HepG2 (cell line): ENCODE results near the gene PXMP2. TPM values are rescaled to one million over a fixed set of nuclear protein-coding genes. Genes with fewer than 3 reads are reported as not detected.

ENCODE experiments used
- ATAC-seq: fragments of 200-7000 bp; cut with Tn5 transposase; 3 replicates; pipeline ENCODE4 v1.9.1; 2020; ENCODE audit warnings: mild to moderate bottlenecking, moderate library complexity
- BruUV-seq: library from RNA; stranded (reverse); fragments of 400-500 nt; replicated peaks from 2 replicates; lab custom pipeline; 2021; lab: Mats Ljungman, UMichigan
- CTCF ChIA-PET: fragments of 300-600 bp; formaldehyde crosslinking; extraction: SDS; loops from one replicate; lab custom pipeline; 2021; ENCODE audit warnings: low total read pairs, inconsistent platforms, low intra/inter-chr PET ratio; lab: Yijun Ruan, JAX
- POLR2A ChIA-PET: fragments of 350-600 bp; sonication (Branson Sonifier 250); formaldehyde crosslinking; loops from one replicate; lab custom pipeline; 2020; ENCODE audit warnings: antibody characterized with exemption, inconsistent platforms; lab: Yijun Ruan, JAX
- DNase-seq: peaks from one replicate; pipeline ENCODE4 v3.0.0-alpha.2; 2015; ENCODE audit warnings: low spot score
- FAIRE-seq: peaks from 3 replicates; lab custom pipeline; 2011; peaks lifted over from hg19 to GRCh38; lab: Jason Lieb, UNC
- H2AFZ ChIP-seq: one replicate; pipeline ENCODE4 v1.6.1; 2011; ENCODE audit warnings: low read length, inconsistent platforms
- H3K27ac ChIP-seq: fragments of 300-600 bp; 3 replicates; pipeline ENCODE4 v1.8.0; 2011; ENCODE audit warnings: mixed run types, mild to moderate bottlenecking, mixed read lengths, low read length, inconsistent platforms; ENCODE audit not compliant: insufficient read depth; ENCODE audit errors: extremely low read length
- H3K27me3 ChIP-seq, 2 experiments: fragments of 200-600 bp in 1 of 2; 2 replicates in 1 of 2; 3 replicates in 1 of 2; pipeline versions ENCODE4 v1.6.0 to v1.8.0; 2011; ENCODE audit warnings: low read length in 2 of 2, mild to moderate bottlenecking in 2 of 2, moderate library complexity in 2 of 2, inconsistent platforms in 1 of 2; ENCODE audit not compliant: insufficient read depth in 2 of 2, control insufficient read depth in 1 of 2
- H3K36me3 ChIP-seq, 2 experiments: fragments of 200-600 bp in 1 of 2; replicated peaks in 1 of 2; 2 replicates in 1 of 2; 3 replicates in 1 of 2; pipeline versions ENCODE4 v1.5.1 to v1.8.0; 2011; ENCODE audit warnings: low read length in 2 of 2, inconsistent platforms in 1 of 2; ENCODE audit not compliant: insufficient read depth in 2 of 2, control insufficient read depth in 1 of 2
- H3K4me1 ChIP-seq: 2 replicates; pipeline ENCODE4 v1.5.1; 2012; ENCODE audit warnings: low read length, inconsistent platforms; ENCODE audit not compliant: insufficient read depth
- H3K4me2 ChIP-seq: 2 replicates; pipeline ENCODE4 v1.6.0; 2011; ENCODE audit warnings: low read depth, low read length, inconsistent platforms
- H3K4me3 ChIP-seq, 3 experiments: fragments of 200-600 bp in 1 of 3; sonication (generic), shearing (Covaris generic) in 1 of 3; replicated peaks in 1 of 3; 2 replicates each; pipeline ENCODE4 v1.5.1; 2011 to 2016; ENCODE audit warnings: low read length in 3 of 3, inconsistent platforms in 2 of 3, low read depth in 2 of 3, mild to moderate bottlenecking in 2 of 3, control low read depth in 1 of 3, mixed read lengths in 1 of 3; ENCODE audit not compliant: insufficient read depth in 1 of 3
- H3K79me2 ChIP-seq: one replicate; pipeline ENCODE4 v1.6.1; 2011; ENCODE audit warnings: low read length, inconsistent platforms; ENCODE audit not compliant: insufficient read depth
- H3K9ac ChIP-seq: 2 replicates; pipeline ENCODE4 v1.6.0; 2011; ENCODE audit warnings: mild to moderate bottlenecking, low read depth, low read length, inconsistent platforms; ENCODE audit not compliant: insufficient read depth
- H3K9me3 ChIP-seq: 2 replicates; pipeline ENCODE4 v1.5.1; 2012; ENCODE audit warnings: mild to moderate bottlenecking, low read length
- H4K20me1 ChIP-seq: 2 replicates; pipeline ENCODE4 v1.6.0; 2011; ENCODE audit warnings: inconsistent platforms, mild to moderate bottlenecking, low read length, moderate library complexity; ENCODE audit not compliant: insufficient read depth
- ATF4 ChIP-seq, 2 experiments: fragments of 450-650 bp in 1 of 2; sonication (generic) in 1 of 2; formaldehyde crosslinking; IDR thresholded peaks; 2 replicates each; pipeline versions ENCODE4 v1.5.0 to v1.8.0; 2020 to 2022; ENCODE audit warnings: mild to moderate bottlenecking in 1 of 2, missing genetic modification reagents in 1 of 2
- DZIP1 ChIP-seq: sonication (generic); formaldehyde crosslinking; IDR thresholded peaks from 2 replicates; pipeline ENCODE4 v1.5.0; 2020; ENCODE audit warnings: mild to moderate bottlenecking, missing genetic modification reagents
- GFI1 ChIP-seq: sonication (generic); formaldehyde crosslinking; IDR thresholded peaks from 2 replicates; pipeline ENCODE4 v1.5.0; 2020; ENCODE audit warnings: missing genetic modification reagents, mild to moderate bottlenecking, borderline replicate concordance
- GLI4 ChIP-seq: sonication (generic); formaldehyde crosslinking; IDR thresholded peaks from 2 replicates; pipeline ENCODE4 v1.5.1; 2020; ENCODE audit warnings: missing genetic modification reagents, mild to moderate bottlenecking, moderate library complexity, borderline replicate concordance
- MTA3 ChIP-seq: sonication (generic); formaldehyde crosslinking; IDR thresholded peaks from 2 replicates; pipeline ENCODE4 v1.4.0; 2020; ENCODE audit warnings: missing genetic modification reagents
- NFIC ChIP-seq: IDR thresholded peaks from 2 replicates; pipeline ENCODE4 v1.6.1; 2012; ENCODE audit warnings: mild to moderate bottlenecking, low read length, inconsistent platforms
- SMARCE1 ChIP-seq: fragments of 450-650 bp; IDR thresholded peaks from 2 replicates; pipeline ENCODE4 v1.6.1; 2017; ENCODE audit warnings: borderline replicate concordance
- THAP11 ChIP-seq: IDR thresholded peaks from 2 replicates; pipeline ENCODE4 v1.6.1; 2016; ENCODE audit warnings: missing biosample characterization, missing genetic modification reagents
- ZNF607 ChIP-seq: sonication (generic); formaldehyde crosslinking; IDR thresholded peaks from 2 replicates; pipeline ENCODE4 v1.5.1; 2020; ENCODE audit warnings: missing genetic modification reagents, mild to moderate bottlenecking, borderline replicate concordance
- WGBS: methylation state at CpG from one replicate; pipeline ENCODE4 v1.1.6; 2017; ENCODE audit warnings: low lambda C conversion rate; 5-methylcytosine and 5-hydroxymethylcytosine counted together
- in situ Hi-C: cut with HindIII; loops from 2 replicates; pipeline ENCODE4 v1.10.0; 2017; ENCODE audit warnings: low pct_unique_long_range_greater_than_20kb; ENCODE audit not compliant: extremely low pct_ligation_motif_present
- intact Hi-C: fragments of 100-400 bp; cut with micrococcal nuclease; formaldehyde crosslinking; loops from one replicate; pipeline ENCODE4 v1.10.0; 2022; ENCODE audit not compliant: unreplicated experiment
- polyA plus RNA-seq, 8 experiments: library from polyadenylated mRNA; depleted of rRNA in 3 of 8; stranded (reverse) in 7 of 8; unstranded in 1 of 8; fragments of >200 nt; fragmentation: Illumina TruSeq in 4 of 8; extraction: Trizol in 4 of 8; gene quantifications; 2 replicates each; pipeline versions ENCODE4 v1.2.1 to v1.2.3, GENCODE V29; 2011 to 2016; ENCODE audit warnings: low read depth in 4 of 8, missing spikeins in 1 of 8, mixed read lengths in 1 of 8; ENCODE audit not compliant: insufficient read depth in 1 of 8
- total RNA-seq, 5 experiments: library from RNA; depleted of rRNA; stranded (reverse); fragments of >200 nt; fragmentation: Illumina TruSeq; extraction: Trizol; gene quantifications; 2 replicates each; pipeline ENCODE4 v1.2.3, GENCODE V29; 2016; ENCODE audit warnings: low read depth in 1 of 5
- TF ChIP-seq, protein P1 (sequence below): sonication (generic); formaldehyde crosslinking; conservative IDR thresholded peaks from 2 replicates; pipeline ENCODE4 v1.8.0; 2022; ENCODE audit warnings: low read depth, missing genetic modification reagents
- TF ChIP-seq, protein P2 (sequence below): sonication (generic); formaldehyde crosslinking; IDR thresholded peaks from 2 replicates; pipeline ENCODE4 v1.5.0; 2020; ENCODE audit warnings: missing genetic modification reagents

The PXMP2 gene
- total and polyA plus RNA-seq, 2 of the 13 experiments (the other 11 are each of a cell fraction or from before 2014, with no cell fraction given): 25.5 to 42.9 TPM

- H3K4me3 ChIP-seq: no peak overlapping the region
- H3K4me1 ChIP-seq: no peaks in the 10 kb centered on the region
- no peak for FAIRE-seq
- no TSS peak for BruUV-seq
- H2AFZ ChIP-seq: no peak overlapping the region
- ChIA-PET POLR2A (no interaction called here), CTCF (no interaction called here)
- no peak for DNase-seq
- peaks cover 43 to 94% of the 10 kb centered on the region in 2 experiments for H3K36me3 ChIP-seq
- no peaks in the 10 kb centered on the region for H4K20me1 ChIP-seq
- no peak for TF ChIP-seq ZNF607
- intact Hi-C loops: no loop called here
- H3K79me2 ChIP-seq: no peaks in the 10 kb centered on the region
- in situ Hi-C loops: no loop called here
- H3K9me3 ChIP-seq: no peaks in the 10 kb centered on the region
- H3K4me2 ChIP-seq: no peak overlapping the region
- ATAC-seq: no peak
- H3K27me3 ChIP-seq: no peaks in the 10 kb centered on the region
- H3K9ac ChIP-seq: no peak overlapping the region
- H3K27ac ChIP-seq: no peak overlapping the region
- WGBS: 88% methylated on average over 5 of the region's 5 CpGs
Observed at GRCh38 chr12:132661972-132662371, 25.4 kb upstream of the PXMP2 start.

DNA sequence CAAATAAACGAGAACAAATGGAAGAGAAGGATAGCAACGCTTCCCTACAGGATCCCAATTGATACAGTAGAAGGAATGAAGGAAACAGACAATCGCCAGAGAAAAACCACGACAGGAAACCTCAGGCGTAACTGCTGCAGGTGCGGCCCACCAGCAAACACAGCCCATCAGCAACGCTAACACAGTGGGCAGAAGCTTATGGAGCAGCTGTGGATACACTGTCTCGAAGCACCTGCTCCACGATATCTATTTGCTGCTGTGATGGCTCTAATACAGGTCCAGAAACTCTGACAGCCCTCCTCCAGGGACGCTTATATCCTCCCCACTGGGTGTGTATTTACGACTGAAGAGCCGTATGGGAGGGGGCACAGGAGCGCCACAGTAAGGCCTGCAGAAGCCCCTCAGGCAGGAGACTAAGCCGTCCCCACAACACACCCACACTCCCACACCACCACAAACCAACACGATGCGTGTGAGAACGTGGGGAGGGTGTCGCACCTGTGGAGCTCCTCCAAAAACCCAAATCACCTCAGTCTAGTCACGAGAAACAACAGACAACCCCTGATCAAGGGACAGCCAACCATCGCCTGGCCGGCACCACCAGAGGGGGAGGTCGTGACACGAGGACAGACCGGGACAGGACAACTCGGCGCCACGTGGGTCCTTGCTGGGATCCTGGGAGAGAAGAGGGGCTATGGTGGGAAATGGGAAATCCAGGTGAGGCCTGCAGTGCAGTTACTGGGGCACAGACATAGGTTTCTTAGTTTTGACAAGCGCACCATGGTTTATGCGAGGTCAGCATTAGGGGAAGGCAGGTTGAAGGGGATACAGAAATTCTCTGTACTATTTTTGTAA lies 24.3 kb upstream of the PXMP2 start:
- no peaks in the 10 kb centered on the region for H3K27me3 ChIP-seq
- peaks cover 41 to 89% of the 10 kb centered on the region in 2 experiments for H3K36me3 ChIP-seq
- DNase-seq (no peak), ATAC-seq (no peak), FAIRE-seq (no peak)
- WGBS: 96% methylated on average over 29 of the region's 29 CpGs
- no peak overlapping the region for H3K4me3 ChIP-seq
- no peaks in the 10 kb centered on the region for H3K79me2 ChIP-seq
- H3K27ac ChIP-seq: no peak overlapping the region
- H3K4me1 ChIP-seq: no peaks in the 10 kb centered on the region
- no peaks in the 10 kb centered on the region for H3K9me3 ChIP-seq
- no peak overlapping the region for H2AFZ ChIP-seq
- intact Hi-C loops: no loop called here
- CTCF ChIA-PET: no interaction called here
- BruUV-seq: no TSS peak
- H3K9ac ChIP-seq: no peak overlapping the region
- POLR2A ChIA-PET: no interaction called here
- H3K4me2 ChIP-seq: no peak overlapping the region
- H4K20me1 ChIP-seq: no peaks in the 10 kb centered on the region
- in situ Hi-C loops: no loop called here
- TF ChIP-seq, protein P1, sequence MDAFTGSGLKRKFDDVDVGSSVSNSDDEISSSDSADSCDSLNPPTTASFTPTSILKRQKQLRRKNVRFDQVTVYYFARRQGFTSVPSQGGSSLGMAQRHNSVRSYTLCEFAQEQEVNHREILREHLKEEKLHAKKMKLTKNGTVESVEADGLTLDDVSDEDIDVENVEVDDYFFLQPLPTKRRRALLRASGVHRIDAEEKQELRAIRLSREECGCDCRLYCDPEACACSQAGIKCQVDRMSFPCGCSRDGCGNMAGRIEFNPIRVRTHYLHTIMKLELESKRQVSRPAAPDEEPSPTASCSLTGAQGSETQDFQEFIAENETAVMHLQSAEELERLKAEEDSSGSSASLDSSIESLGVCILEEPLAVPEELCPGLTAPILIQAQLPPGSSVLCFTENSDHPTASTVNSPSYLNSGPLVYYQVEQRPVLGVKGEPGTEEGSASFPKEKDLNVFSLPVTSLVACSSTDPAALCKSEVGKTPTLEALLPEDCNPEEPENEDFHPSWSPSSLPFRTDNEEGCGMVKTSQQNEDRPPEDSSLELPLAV (CRISPR knock-in tag): no peak
- TF ChIP-seq GLI4 (no peak), GFI1 (no peak), ATF4 (CRISPR knock-in tag; IDR thresholded peaks at IDR 0.05) (no peak), NFIC (no peak), DZIP1 (no peak), SMARCE1 (no peak), MTA3 (no peak), THAP11 (CRISPR knock-in tag) (no peak)
- TF ChIP-seq, protein P2, sequence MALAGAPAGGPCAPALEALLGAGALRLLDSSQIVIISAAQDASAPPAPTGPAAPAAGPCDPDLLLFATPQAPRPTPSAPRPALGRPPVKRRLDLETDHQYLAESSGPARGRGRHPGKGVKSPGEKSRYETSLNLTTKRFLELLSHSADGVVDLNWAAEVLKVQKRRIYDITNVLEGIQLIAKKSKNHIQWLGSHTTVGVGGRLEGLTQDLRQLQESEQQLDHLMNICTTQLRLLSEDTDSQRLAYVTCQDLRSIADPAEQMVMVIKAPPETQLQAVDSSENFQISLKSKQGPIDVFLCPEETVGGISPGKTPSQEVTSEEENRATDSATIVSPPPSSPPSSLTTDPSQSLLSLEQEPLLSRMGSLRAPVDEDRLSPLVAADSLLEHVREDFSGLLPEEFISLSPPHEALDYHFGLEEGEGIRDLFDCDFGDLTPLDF (CRISPR knock-in tag): no peak
